Stomach smooth muscle (tissue), 2 donors: Measurements from ENCODE around the gene PITX1.

Experiments
- H3K27ac ChIP-seq: one replicate; pipeline ENCODE4 v1.7.0; 2013; ENCODE audit warnings: mild to moderate bottlenecking, low read length, inconsistent platforms
- H3K27me3 ChIP-seq, 2 donors: one replicate each; pipeline ENCODE4 v1.7.0; 2013; ENCODE audit warnings: low read length in 2 of 2; ENCODE audit not compliant: insufficient read depth in 2 of 2, control insufficient read depth in 1 of 2
- H3K36me3 ChIP-seq, 2 donors: one replicate each; pipeline ENCODE4 v1.7.0; 2013; ENCODE audit warnings: low read length in 2 of 2; ENCODE audit not compliant: control insufficient read depth in 2 of 2, insufficient read depth in 2 of 2
- H3K4me1 ChIP-seq: one replicate; pipeline ENCODE4 v1.7.0; 2013; ENCODE audit warnings: low read length; ENCODE audit not compliant: control insufficient read depth, insufficient read depth
- H3K4me3 ChIP-seq, 2 donors: one replicate each; pipeline ENCODE4 v1.7.0; 2013; ENCODE audit warnings: low read length in 2 of 2
- H3K9ac ChIP-seq, 2 donors: one replicate each; pipeline ENCODE4 v1.7.0; 2013; ENCODE audit warnings: low read length in 2 of 2, mild to moderate bottlenecking in 1 of 2
- H3K9me3 ChIP-seq, 2 donors: one replicate each; pipeline ENCODE4 v1.7.0; 2013; ENCODE audit warnings: low read length in 2 of 2; ENCODE audit not compliant: control insufficient read depth in 2 of 2
- donor health status: healthy.
- donor health status: Pancreatic carcinoma.

The PITX1 gene

DNA sequence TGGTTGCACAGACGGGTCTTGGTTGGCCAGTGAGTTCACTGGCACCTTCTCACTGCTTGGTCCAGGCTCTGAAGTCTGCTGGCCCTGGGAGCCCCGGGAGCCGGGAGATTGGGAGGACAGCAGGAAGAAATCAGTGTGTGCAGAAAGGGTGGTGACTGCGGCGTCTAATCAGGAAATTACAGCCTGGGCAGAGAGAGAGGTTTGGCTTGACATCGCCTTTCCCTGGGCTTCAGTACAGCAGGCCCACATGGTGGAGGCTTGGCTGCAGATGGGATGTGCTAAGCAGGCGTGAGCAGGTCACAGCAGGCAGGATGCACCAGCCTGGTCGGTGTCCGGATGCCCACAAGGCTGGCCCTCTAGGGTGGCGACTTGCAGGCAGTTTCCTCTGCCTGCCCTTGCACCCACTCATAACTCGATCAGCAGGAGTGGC, 17.2 kb downstream of the PITX1 start:
- no peaks in the 10 kb centered on the region for H3K36me3 ChIP-seq
- no peak overlapping the region for H3K27ac ChIP-seq
- H3K27me3 ChIP-seq: no peaks in the 10 kb centered on the region
- no peak overlapping the region for H3K4me3 ChIP-seq
- H3K4me1 ChIP-seq: peaks cover 33% of the 10 kb centered on the region
- H3K9me3 ChIP-seq: no peaks in the 10 kb centered on the region
- no peak overlapping the region for H3K9ac ChIP-seq

DNA sequence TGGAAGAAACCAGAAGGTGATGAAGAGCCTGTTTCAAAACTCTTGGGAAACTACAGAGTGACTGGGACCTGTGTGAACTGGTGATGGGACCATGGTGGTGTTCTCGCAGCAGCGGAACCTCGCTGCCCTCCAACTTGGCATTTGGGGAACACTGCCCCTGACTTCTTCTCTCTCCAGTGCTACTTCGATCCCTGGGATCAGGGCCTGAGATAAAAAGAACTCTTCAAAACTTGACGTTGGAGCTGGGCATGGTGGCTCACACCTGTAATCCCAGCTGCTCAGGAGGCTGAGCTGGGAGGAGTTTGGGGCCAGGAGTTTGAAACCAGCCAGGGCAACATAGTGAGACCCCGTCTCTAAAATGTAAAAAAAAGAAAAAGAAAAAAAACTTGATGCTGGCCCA, 18.1 kb downstream of the PITX1 start:
- peaks cover 36% of the 10 kb centered on the region for H3K4me1 ChIP-seq
- no peak overlapping the region for H3K4me3 ChIP-seq
- H3K9ac ChIP-seq: no peak overlapping the region
- no peaks in the 10 kb centered on the region for H3K27me3 ChIP-seq
- no peaks in the 10 kb centered on the region for H3K9me3 ChIP-seq
- H3K27ac ChIP-seq: no peak overlapping the region
- H3K36me3 ChIP-seq: no peaks in the 10 kb centered on the region

DNA sequence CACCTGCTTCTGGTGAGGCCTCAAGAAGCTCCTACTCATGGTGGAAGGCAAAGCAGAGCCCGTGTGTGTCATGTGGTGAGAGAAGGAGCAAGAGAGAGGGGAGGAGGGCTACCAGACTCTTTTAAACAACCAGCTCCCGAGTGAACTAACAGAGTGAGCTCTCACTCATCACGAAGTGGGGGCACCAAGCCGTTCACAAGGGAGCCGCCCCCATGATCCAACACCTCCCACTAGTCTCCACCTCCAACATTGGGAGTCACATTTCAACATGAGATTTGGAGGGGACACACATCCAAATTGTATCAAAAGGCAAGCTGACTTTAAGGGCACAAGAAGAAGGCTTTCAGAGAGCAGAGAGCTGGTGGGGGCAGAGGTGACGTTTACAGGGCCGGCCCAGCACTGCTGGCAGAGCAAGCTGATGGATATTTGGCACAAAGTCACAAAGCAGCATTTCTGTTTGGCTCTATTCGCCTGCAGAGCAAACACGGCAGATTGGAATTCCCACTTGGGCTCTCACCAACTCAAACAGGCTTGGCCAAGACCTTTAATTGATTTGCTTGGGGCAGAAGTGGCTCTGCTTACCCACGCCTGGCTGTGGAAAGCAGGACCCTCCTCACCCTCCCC, 20.0 kb downstream of the PITX1 start:
- H3K27me3 ChIP-seq: no peaks in the 10 kb centered on the region
- H3K9me3 ChIP-seq: no peaks in the 10 kb centered on the region
- peaks cover 36% of the 10 kb centered on the region for H3K4me1 ChIP-seq
- no peaks in the 10 kb centered on the region for H3K36me3 ChIP-seq
- peak overlapping the region in 1 of 2 donors; percentile 35 for H3K4me3 ChIP-seq
- H3K27ac ChIP-seq: peak overlapping the region; percentile 55
- H3K9ac ChIP-seq: no peak overlapping the region

DNA sequence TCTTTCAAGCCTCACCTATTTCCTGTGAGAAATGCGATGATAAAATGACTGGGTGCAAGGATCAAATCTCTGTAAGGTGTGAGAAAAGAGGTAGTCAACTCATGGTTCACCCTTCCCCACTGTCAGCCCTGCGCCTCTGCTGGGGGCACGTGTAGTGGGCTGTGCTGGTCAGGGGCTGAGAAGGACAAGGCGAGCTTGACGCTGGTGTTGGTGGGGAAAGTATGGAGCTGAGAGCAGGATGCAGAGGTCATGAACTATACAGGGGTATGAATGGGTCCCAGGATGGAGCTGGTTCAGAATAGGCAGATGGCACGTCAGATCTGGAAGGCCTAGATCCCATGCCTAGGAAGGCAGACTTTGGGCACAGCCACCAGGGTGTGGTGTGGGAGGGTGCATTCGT, 20.6 kb downstream of the PITX1 start:
- Histone ChIP-seq H3K27ac (peak overlapping the region; percentile 55), H3K9me3 (no peaks in the 10 kb centered on the region), H3K9ac (no peak overlapping the region)

DNA sequence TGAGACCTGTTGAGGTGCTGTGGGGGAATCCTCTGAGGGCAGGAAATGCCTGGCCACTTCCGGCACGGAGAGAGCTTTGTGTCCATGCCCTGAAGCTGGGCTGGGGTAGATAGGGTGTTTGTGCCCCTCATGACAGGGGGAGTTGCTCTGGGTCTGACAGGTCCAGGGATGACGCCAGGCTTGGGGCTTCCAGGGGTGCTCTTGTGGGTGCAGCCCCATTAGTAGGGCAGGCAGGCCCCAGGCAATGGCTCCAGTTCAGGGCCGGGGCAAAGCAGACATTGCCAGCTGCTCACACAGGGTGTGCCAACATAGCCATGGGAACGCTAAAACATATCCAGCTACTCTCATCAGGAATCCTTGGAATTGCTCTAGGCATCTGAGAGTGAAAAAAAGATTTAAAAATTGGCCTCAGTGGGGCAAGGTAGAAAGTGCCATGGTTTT, 21.1 kb downstream of the PITX1 start:
- Histone ChIP-seq H3K4me1 (peaks cover 36% of the 10 kb centered on the region), H3K9ac (no peak overlapping the region), H3K27ac (no peak overlapping the region), H3K27me3 (no peaks in the 10 kb centered on the region), H3K4me3 (peak overlapping the region in 1 of 2 donors; percentile 9), H3K36me3 (no peaks in the 10 kb centered on the region), H3K9me3 (no peaks in the 10 kb centered on the region)

More for the DNA sequence above, 20.6 kb downstream of the PITX1 start:
- Histone ChIP-seq H3K4me3 (peak overlapping the region in 1 of 2 donors; percentile 9), H3K27me3 (no peaks in the 10 kb centered on the region), H3K4me1 (peaks cover 36% of the 10 kb centered on the region), H3K36me3 (no peaks in the 10 kb centered on the region)

DNA sequence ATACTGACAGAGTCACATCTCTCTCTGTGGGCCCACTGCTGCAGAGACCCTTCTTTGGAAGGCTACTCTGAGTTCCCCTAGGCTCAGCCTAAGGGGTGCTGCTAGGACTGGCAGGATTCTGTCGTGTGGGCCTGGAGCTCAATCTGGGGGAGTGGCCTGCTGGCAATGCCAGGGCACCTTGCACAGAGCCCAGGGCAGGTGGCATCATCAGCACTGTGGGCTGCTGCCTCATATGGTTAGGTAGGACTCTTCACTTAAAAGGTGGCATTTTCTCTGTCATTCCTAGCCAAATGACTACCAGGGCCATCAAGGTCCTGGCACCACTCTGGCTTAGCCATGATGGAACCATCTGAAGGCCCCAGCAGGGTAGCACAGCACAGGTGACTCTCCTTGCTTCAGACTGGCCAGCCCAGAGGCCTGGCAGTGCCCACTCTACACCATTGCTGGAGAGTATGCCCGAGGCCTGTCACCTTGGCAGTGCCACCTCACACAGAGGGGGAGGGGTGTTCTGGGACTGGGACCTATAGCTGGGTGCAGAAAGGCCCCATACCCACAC, 21.9 kb downstream of the PITX1 start:
- no peaks in the 10 kb centered on the region for H3K9me3 ChIP-seq
- H3K27ac ChIP-seq: no peak overlapping the region
- H3K9ac ChIP-seq: no peak overlapping the region
- H3K27me3 ChIP-seq: no peaks in the 10 kb centered on the region
- no peak overlapping the region for H3K4me3 ChIP-seq
- H3K4me1 ChIP-seq: peaks cover 36% of the 10 kb centered on the region
- H3K36me3 ChIP-seq: no peaks in the 10 kb centered on the region

DNA sequence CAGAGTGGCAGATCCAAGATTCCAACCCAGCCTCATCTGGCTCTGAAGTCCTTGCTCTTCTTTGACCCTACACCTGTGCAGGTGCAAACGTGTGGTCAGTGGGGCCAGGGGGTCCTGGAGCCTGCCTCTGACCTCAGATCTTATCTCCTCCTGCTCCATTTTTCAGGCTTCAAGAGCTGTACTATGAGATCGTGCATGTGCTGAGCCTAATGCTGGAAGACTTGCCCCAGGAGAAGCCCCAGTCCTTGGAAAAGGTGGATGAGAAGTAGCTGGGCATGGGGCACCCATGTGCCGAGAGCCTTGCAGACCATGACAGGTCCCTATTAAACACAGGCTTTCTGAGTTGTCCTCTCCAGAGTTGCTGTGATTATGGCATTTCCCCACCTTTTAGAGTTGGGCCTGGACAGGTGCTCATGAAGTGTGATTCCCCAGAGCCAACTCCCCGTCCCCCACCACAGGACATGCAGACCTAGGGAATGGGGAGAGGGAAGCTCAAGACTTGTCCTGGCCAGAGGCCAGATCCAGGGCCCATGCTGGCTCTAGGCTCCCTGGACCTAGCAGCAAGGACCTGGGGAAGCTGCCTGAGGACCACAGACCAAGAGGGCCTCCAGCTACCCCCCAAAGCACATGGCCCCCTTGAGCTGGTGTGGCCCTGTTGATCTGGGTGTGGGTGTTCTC, 22.5 kb downstream of the PITX1 start:
- Histone ChIP-seq H3K9me3 (no peaks in the 10 kb centered on the region), H3K4me1 (peaks cover 36% of the 10 kb centered on the region), H3K36me3 (no peaks in the 10 kb centered on the region), H3K9ac (no peak overlapping the region), H3K27ac (no peak overlapping the region), H3K4me3 (no peak overlapping the region), H3K27me3 (no peaks in the 10 kb centered on the region)

DNA sequence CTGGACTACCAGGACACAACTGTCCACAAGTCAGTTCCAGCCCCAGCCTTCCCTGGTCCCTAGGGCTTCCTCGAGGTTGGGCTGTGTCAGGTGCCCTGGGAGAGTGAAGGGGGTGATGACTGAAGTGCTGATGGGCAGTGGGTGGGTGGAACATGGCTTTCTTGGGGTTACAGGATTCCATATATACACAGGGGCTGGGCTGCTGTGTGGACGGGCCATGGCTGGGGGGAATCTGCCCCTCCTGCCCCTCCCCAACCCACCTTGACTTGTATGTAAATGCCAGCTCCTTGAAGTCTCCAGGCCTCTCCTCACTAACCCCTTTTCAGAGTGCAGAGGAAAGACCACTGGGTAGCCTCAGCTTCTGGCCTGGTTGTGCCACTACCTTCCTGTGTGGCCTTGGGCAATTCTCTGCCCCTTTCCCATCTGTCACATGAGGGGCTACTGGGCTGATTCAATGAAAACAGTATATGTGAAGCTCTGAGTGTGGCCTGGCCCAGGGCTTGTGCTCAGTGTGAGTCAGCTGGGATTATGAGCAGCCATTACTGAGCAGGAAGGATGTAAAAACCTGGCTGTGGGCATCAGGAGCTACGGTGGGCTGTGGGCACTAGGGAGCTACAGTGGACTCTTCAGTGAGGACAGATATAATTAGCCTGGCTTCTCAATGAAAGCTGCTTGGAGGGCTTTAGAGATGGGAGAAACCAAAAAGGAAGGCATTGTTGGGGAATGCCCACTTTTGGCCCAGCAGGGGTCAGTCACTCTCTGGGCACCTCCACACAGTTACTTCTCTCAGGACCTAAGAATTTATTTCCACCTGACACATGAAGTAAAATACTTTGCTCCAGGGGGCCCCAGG, 23.3 kb downstream of the PITX1 start:
- Histone ChIP-seq H3K9me3 (no peaks in the 10 kb centered on the region), H3K9ac (no peak overlapping the region), H3K4me1 (peaks cover 36% of the 10 kb centered on the region), H3K27me3 (no peaks in the 10 kb centered on the region), H3K27ac (no peak overlapping the region), H3K36me3 (no peaks in the 10 kb centered on the region), H3K4me3 (no peak overlapping the region)

DNA sequence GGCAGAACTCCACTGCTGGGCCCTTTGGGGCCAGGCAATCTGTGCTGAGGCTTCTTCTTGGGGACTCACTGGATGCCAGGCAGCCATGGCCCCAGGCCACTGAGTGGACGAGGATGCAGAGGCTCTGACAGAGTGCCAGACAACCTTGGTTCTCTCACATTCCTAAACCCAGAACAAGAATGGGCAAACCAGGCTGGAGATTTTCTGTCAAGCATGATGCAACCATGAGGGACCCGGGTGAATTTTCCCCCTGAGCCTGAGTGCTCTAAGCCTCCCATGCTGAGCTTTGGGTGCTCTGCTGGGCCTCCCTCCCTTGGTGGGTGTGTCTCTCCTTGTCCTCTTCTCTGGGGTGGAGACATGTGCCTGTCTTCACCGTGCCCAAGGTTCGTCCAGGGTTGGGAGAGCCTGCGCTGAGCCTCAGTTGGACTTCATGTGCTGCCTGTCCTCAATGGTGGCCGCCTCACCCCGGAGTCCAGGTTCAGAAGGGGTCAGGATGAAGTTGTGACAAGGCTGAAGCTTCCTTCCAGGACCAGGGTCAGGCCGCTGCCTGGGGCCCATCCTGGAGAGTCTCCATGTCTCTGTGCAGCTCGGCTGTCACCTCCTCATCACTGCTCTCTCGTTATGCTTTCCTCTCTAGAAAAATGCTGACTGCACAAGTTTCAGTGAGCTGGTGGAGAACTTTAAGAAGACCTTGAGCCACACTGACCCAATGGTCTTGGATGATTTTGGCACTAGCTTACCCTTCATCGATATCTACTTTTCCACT, 24.1 kb downstream of the PITX1 start:
- Histone ChIP-seq H3K4me3 (no peak overlapping the region), H3K36me3 (no peaks in the 10 kb centered on the region), H3K4me1 (peaks cover 31% of the 10 kb centered on the region), H3K9me3 (no peaks in the 10 kb centered on the region), H3K27ac (no peak overlapping the region), H3K27me3 (no peaks in the 10 kb centered on the region), H3K9ac (no peak overlapping the region)
